K562 (cell line): ENCODE results near the gene FBXW12.

Experiments
- CBX2 ChIP-seq: fragments of 200-600 bp; sonication (generic); IDR thresholded peaks from one replicate; pipeline ENCODE4 v1.6.1; 2012; ENCODE audit warnings: mild to moderate bottlenecking, low read length, inconsistent platforms; ENCODE audit not compliant: insufficient read depth, poor library complexity, severe bottlenecking
- CBX5 ChIP-seq: IDR thresholded peaks from 2 replicates; pipeline ENCODE4 v1.6.1; 2014; ENCODE audit warnings: low read depth, borderline replicate concordance
- CCAR2 ChIP-seq: fragments of 200-400 bp; formaldehyde crosslinking; IDR thresholded peaks from 2 replicates; pipeline ENCODE4 v1.6.1; 2017; ENCODE audit warnings: mild to moderate bottlenecking, low read depth, low read length
- DEAF1 ChIP-seq: fragments of 450-650 bp; formaldehyde crosslinking; IDR thresholded peaks from 2 replicates; pipeline ENCODE4 v1.4.0; 2020; ENCODE audit warnings: mild to moderate bottlenecking, moderate library complexity
- RFX1 ChIP-seq: fragments of 450-650 bp; IDR thresholded peaks from 2 replicates; pipeline ENCODE4 v1.6.1; 2016; ENCODE audit warnings: mild to moderate bottlenecking, moderate library complexity
- SLC30A9 ChIP-seq: fragments of 250-450 bp; sonication (Bioruptor Pico); IDR thresholded peaks from 2 replicates; pipeline ENCODE4 v1.8.0; 2022; ENCODE audit warnings: mild to moderate bottlenecking, moderate library complexity
- SREBF1 ChIP-seq: fragments of 150-350 bp; IDR thresholded peaks from 2 replicates; pipeline ENCODE4 v1.6.1; 2014; ENCODE audit warnings: antibody characterized with exemption, low read depth, low read length, borderline replicate concordance
- ZNF384 ChIP-seq: IDR thresholded peaks from 2 replicates; pipeline ENCODE4 v1.6.1; 2012; ENCODE audit warnings: low read depth, low read length, improper control_type of control experiment
- TF ChIP-seq, protein P1 (sequence below), 2 experiments: fragments of 450-650 bp; formaldehyde crosslinking in 1 of 2; IDR thresholded peaks; 2 replicates each; pipeline versions ENCODE4 v1.4.0 to v1.6.1; 2014 to 2020; ENCODE audit warnings: mild to moderate bottlenecking in 2 of 2, borderline replicate concordance in 1 of 2, low read depth in 1 of 2
- TF ChIP-seq, protein P2 (sequence below): fragments of 250-450 bp; sonication (Bioruptor Pico); IDR thresholded peaks from 2 replicates; pipeline ENCODE4 v1.4.0; 2020

DNA sequence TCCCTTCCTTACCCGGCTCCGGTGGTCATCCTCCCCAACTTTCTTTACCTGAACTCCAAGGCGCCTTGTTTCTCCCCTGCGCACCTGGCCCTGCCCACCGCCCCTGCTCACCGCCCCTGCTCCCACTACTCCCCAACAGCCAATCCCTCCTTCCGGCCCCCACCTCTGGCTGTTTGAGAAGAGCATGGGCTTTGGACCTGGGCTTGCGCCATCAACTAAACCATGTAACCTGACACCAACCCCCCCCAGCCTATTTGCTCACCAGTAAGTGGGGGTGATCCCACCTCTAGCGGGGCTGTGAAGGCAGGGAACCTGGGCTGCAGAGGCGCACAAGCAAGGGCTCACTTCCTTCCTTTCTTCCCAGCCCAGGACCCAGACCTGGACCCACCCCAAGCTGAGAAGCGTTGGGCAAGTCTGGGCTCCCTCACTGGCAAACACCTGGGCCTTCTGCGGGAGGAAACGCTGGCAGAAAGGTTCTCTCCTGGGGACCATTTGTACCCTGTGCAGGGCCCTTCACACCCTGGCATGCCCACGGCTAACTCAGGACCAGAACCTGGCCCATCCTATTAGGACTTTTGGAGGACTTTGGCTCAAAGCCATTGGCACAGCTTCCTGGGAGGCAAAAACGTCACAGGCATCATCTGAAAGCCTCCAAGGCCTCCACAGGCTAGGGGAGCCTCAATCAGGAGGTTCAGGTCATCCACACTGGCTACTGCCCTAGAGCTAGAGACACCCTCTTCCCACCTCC lies 58.1 kb downstream of the FBXW12 start, which contains the start of gene PLXNB1:
- no peak for TF ChIP-seq CCAR2
- TF ChIP-seq ZNF384, result no peak
- TF ChIP-seq DEAF1, result no peak
- TF ChIP-seq SREBF1, result no peak
- no peak for TF ChIP-seq CBX5
- TF ChIP-seq, protein P1, sequence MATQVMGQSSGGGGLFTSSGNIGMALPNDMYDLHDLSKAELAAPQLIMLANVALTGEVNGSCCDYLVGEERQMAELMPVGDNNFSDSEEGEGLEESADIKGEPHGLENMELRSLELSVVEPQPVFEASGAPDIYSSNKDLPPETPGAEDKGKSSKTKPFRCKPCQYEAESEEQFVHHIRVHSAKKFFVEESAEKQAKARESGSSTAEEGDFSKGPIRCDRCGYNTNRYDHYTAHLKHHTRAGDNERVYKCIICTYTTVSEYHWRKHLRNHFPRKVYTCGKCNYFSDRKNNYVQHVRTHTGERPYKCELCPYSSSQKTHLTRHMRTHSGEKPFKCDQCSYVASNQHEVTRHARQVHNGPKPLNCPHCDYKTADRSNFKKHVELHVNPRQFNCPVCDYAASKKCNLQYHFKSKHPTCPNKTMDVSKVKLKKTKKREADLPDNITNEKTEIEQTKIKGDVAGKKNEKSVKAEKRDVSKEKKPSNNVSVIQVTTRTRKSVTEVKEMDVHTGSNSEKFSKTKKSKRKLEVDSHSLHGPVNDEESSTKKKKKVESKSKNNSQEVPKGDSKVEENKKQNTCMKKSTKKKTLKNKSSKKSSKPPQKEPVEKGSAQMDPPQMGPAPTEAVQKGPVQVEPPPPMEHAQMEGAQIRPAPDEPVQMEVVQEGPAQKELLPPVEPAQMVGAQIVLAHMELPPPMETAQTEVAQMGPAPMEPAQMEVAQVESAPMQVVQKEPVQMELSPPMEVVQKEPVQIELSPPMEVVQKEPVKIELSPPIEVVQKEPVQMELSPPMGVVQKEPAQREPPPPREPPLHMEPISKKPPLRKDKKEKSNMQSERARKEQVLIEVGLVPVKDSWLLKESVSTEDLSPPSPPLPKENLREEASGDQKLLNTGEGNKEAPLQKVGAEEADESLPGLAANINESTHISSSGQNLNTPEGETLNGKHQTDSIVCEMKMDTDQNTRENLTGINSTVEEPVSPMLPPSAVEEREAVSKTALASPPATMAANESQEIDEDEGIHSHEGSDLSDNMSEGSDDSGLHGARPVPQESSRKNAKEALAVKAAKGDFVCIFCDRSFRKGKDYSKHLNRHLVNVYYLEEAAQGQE (IDR thresholded peaks at IDR 0.05; ENCODE audit: borderline replicate concordance), result no peak
- TF ChIP-seq, protein P1 (CRISPR knock-in tag; IDR thresholded peaks at IDR 0.05; ENCODE audit: low read depth), result no peak
- TF ChIP-seq RFX1, result no peak
- TF ChIP-seq, protein P2, sequence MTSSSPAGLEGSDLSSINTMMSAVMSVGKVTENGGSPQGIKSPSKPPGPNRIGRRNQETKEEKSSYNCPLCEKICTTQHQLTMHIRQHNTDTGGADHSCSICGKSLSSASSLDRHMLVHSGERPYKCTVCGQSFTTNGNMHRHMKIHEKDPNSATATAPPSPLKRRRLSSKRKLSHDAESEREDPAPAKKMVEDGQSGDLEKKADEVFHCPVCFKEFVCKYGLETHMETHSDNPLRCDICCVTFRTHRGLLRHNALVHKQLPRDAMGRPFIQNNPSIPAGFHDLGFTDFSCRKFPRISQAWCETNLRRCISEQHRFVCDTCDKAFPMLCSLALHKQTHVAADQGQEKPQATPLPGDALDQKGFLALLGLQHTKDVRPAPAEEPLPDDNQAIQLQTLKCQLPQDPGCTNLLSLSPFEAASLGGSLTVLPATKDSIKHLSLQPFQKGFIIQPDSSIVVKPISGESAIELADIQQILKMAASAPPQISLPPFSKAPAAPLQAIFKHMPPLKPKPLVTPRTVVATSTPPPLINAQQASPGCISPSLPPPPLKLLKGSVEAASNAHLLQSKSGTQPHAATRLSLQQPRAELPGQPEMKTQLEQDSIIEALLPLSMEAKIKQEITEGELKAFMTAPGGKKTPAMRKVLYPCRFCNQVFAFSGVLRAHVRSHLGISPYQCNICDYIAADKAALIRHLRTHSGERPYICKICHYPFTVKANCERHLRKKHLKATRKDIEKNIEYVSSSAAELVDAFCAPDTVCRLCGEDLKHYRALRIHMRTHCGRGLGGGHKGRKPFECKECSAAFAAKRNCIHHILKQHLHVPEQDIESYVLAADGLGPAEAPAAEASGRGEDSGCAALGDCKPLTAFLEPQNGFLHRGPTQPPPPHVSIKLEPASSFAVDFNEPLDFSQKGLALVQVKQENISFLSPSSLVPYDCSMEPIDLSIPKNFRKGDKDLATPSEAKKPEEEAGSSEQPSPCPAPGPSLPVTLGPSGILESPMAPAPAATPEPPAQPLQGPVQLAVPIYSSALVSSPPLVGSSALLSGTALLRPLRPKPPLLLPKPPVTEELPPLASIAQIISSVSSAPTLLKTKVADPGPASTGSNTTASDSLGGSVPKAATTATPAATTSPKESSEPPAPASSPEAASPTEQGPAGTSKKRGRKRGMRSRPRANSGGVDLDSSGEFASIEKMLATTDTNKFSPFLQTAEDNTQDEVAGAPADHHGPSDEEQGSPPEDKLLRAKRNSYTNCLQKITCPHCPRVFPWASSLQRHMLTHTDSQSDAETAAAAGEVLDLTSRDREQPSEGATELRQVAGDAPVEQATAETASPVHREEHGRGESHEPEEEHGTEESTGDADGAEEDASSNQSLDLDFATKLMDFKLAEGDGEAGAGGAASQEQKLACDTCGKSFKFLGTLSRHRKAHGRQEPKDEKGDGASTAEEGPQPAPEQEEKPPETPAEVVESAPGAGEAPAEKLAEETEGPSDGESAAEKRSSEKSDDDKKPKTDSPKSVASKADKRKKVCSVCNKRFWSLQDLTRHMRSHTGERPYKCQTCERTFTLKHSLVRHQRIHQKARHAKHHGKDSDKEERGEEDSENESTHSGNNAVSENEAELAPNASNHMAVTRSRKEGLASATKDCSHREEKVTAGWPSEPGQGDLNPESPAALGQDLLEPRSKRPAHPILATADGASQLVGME, result no peak
- no peak for TF ChIP-seq CBX2
- TF ChIP-seq SLC30A9 (CRISPR knock-in tag), result no peak
